Spleen (tissue), 11 donors: Measurements from ENCODE around the gene AKTIP. TPM values are rescaled to one million over a fixed set of nuclear protein-coding genes. Genes with fewer than 3 reads are reported as not detected.
A peak's percentile ranks its signal among the peaks of the same experiment; 100 is the strongest.

Experiments
- DNase-seq: peaks from one replicate; pipeline ENCODE4 v3.0.0-alpha.2; 2020
- H3K27ac ChIP-seq, 8 donors: fragments of 200-600 bp; sonication (generic) in 7 of 8; 1 replicate in 4 of 8; 2 replicates in 4 of 8; pipeline versions ENCODE4 v1.5.0 to v1.8.0; 2016 to 2021; ENCODE audit warnings: inconsistent platforms in 4 of 8, mild to moderate bottlenecking in 4 of 8, moderate library complexity in 1 of 8
- H3K27me3 ChIP-seq, 7 donors: fragments of 200-600 bp; sonication (generic) in 6 of 7; replicated peaks in 1 of 7; 1 replicate in 4 of 7; 2 replicates in 3 of 7; pipeline versions ENCODE4 v1.5.0 to v1.8.0; 2016 to 2021; ENCODE audit warnings: inconsistent platforms in 3 of 7, mild to moderate bottlenecking in 1 of 7
- H3K36me3 ChIP-seq, 6 donors: fragments of 200-600 bp; sonication (generic) in 5 of 6; 1 replicate in 4 of 6; 2 replicates in 2 of 6; pipeline versions ENCODE4 v1.5.0 to v1.8.0; 2016 to 2021; ENCODE audit warnings: inconsistent platforms in 2 of 6
- H3K4me1 ChIP-seq, 6 donors: fragments of 200-600 bp; sonication (generic) in 5 of 6; 1 replicate in 3 of 6; 2 replicates in 3 of 6; pipeline versions ENCODE4 v1.5.0 to v1.8.0; 2016 to 2021; ENCODE audit warnings: inconsistent platforms in 3 of 6
- H3K4me3 ChIP-seq, 8 donors: fragments of 200-600 bp; sonication (generic) in 7 of 8; 1 replicate in 4 of 8; 2 replicates in 4 of 8; pipeline versions ENCODE4 v1.5.0 to v1.8.0; 2016 to 2021; ENCODE audit warnings: inconsistent platforms in 4 of 8, mild to moderate bottlenecking in 4 of 8, moderate library complexity in 2 of 8
- H3K9me3 ChIP-seq, 8 donors: fragments of 200-600 bp; sonication (generic) in 7 of 8; 1 replicate in 4 of 8; 2 replicates in 4 of 8; pipeline versions ENCODE4 v1.5.0 to v1.8.0; 2016 to 2021; ENCODE audit warnings: inconsistent platforms in 4 of 8
- POLR2A ChIP-seq, 3 donors: fragments of 450-650 bp; IDR thresholded peaks; one replicate each; pipeline ENCODE4 v1.5.1; 2017; ENCODE audit warnings: antibody characterized with exemption in 3 of 3, mild to moderate bottlenecking in 1 of 3
- POLR2AphosphoS5 ChIP-seq, 3 donors: sonication (generic); formaldehyde crosslinking; IDR thresholded peaks; one replicate each; pipeline ENCODE4 v1.5.1; 2017; ENCODE audit warnings: antibody characterized with exemption in 3 of 3
- WGBS, 5 donors: extraction: QIAGEN DNeasy Blood & Tissue Kit in 3 of 5; methylation state at CpG; one replicate each; pipeline versions ENCODE4 v1.1.5 to v1.1.7; 2013 to 2018; 5-methylcytosine and 5-hydroxymethylcytosine counted together
- intact Hi-C: fragments of 100-400 bp; cut with DNase I; formaldehyde crosslinking; loops from one replicate; pipeline ENCODE4 v1.15.0; 2023; ENCODE audit warnings: low total_unique reads
- polyA plus RNA-seq, 3 donors: library from polyadenylated mRNA; stranded (reverse); fragments of 200-250 nt; gene quantifications; one replicate each; pipeline ENCODE4 v1.2.1, GENCODE V29; 2013
- total RNA-seq, 7 donors: library from RNA; depleted of rRNA in 3 of 7; stranded (reverse); fragments of >200 nt in 3 of 7; fragmentation: NEBNext Ultra II Directional in 4 of 7; extraction: Animal tissue kit (Norgen Biotek cat#: 25700) in 4 of 7; gene quantifications; one replicate each; pipeline versions ENCODE4 v1.1.0 to v1.2.1, GENCODE V29; 2016 to 2021
- TF ChIP-seq, protein P1 (sequence below), 11 experiments: fragments of 200-600 bp in 7 of 11; fragments of 450-650 bp in 4 of 11; sonication (generic) in 4 of 11; IDR thresholded peaks in 8 of 11; conservative IDR thresholded peaks in 3 of 11; 1 replicate in 7 of 11; 2 replicates in 4 of 11; pipeline versions ENCODE4 v1.4.0 to v1.8.0; 2016 to 2021; ENCODE audit warnings: antibody characterized with exemption in 11 of 11, inconsistent platforms in 4 of 11, mild to moderate bottlenecking in 1 of 11
- donor health status: healthy with polysubstance abuse.
- donor health status: DM: no; HTN: no; CAD: no; lungs with moderate emphysema.
- donor health status: DM: no; HTN: no; CAD: no.
- donor health status: Bipolar disorder and iron deficiency.
- donor health status: healthy.
- donor health status: DM: no; HTN: no; CAD: no.
- donor health status: DM: yes; HTN: yes; CAD: no.

Gene AKTIP
- total and polyA plus RNA-seq, 10 donors = 8.7 to 37.1 (median 24.6) TPM

DNA sequence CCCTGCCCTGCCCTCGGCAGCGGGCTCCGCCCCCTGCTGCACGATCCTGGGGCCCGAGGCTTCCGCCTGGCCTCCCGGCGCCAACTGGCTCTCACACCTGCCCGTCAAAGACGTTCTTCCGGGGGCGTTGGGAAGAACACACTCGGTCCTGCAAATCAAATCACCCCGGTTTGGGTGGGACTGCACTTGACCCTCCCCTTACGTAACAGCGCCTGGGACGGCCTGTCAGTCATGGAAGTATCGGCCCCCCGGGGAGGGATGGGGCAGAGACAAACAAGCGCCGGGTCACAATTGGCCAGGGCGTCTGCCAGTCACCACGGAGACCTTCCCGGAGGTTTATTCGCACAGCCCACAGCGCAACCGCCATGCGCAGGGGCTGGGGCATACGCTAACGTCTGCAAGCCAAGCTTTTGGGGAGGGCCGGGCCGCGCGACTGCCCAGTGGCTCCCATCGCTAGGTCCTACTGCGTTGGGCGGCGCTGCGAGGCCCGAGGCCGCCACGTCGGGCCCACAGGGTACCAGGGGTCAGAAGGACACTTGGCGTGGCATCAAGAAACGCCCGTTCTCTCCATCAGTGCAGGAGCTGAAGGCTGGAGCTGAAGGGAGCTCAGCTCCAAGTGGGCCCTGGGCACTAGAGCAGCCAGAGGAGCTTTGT lies 388 bp upstream of the AKTIP start:
- Histone ChIP-seq H3K27ac (peak overlapping the region; percentile 87 to 98 (median 96)), H3K27me3 (no peaks in the 10 kb centered on the region), H3K36me3 (peaks cover 0 to 18% (median 6%) of the 10 kb centered on the region in 6 donors), H3K4me1 (peaks cover 12 to 50% (median 32%) of the 10 kb centered on the region in 6 donors), H3K9me3 (no peaks in the 10 kb centered on the region), H3K4me3 (peak overlapping the region; percentile 69 to 100 (median 98))
- peak; percentile 22 to 96 (median 66) for TF ChIP-seq POLR2A (IDR thresholded peaks at IDR 0.05)
- TF ChIP-seq POLR2AphosphoS5 (IDR thresholded peaks at IDR 0.05) = peak; percentile 97 to 99 (median 98)
- TF ChIP-seq, protein P1, sequence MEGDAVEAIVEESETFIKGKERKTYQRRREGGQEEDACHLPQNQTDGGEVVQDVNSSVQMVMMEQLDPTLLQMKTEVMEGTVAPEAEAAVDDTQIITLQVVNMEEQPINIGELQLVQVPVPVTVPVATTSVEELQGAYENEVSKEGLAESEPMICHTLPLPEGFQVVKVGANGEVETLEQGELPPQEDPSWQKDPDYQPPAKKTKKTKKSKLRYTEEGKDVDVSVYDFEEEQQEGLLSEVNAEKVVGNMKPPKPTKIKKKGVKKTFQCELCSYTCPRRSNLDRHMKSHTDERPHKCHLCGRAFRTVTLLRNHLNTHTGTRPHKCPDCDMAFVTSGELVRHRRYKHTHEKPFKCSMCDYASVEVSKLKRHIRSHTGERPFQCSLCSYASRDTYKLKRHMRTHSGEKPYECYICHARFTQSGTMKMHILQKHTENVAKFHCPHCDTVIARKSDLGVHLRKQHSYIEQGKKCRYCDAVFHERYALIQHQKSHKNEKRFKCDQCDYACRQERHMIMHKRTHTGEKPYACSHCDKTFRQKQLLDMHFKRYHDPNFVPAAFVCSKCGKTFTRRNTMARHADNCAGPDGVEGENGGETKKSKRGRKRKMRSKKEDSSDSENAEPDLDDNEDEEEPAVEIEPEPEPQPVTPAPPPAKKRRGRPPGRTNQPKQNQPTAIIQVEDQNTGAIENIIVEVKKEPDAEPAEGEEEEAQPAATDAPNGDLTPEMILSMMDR (IDR thresholded peaks at IDR 0.05 in 8 of 11, conservative IDR thresholded peaks at IDR 0.05 in 3 of 11) = peak in 3 of 11 experiments; percentile 28 to 39 (median 33)
- intact Hi-C loops = loop anchor here (10.0 kb wide), 1 partner anchor 69 kb away; the partner anchor contains the start of gene RBL2
- peak; percentile 100 for DNase-seq
- WGBS, 5 donors = 0 to 1% (median 0%) methylated on average over 31 to 46 of the region's 46 CpGs; no CpG with 5 or more reads in 1 of the 5 donors

DNA sequence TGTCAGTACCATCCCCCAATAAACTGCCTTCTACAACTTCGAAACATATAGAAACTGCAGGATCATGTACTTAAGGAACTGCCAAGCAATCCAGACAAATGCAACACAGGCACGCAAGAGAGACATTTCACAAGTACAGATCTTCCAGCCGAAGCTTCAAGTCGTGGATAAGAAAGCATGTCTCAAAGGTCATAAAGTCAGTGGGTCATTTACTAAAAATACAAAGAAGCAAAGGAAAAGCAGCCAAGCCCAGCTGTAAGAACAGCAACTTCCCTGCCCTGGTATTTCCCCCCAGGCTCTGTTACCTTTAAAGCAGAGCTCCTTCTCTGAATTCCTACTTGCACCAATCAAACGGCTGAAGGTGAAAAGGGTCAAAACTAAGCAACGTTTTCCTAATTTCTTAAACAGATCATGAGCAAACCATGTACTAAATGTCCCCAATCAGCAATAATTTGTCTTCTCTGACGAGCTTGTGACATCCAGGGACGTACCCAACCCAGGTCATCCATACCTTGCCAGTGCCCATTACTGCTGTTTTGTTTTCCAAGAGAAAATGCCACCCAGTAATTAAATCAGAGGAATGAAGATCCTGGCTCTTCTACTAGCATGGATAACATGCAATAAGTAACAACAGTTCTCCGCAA lies 1.7 kb downstream of the AKTIP start:
- Histone ChIP-seq H3K27me3 (no peaks in the 10 kb centered on the region), H3K4me3 (peak overlapping the region in 5 of 8 donors; percentile 69 to 100 (median 99)), H3K4me1 (peaks cover 12 to 50% (median 32%) of the 10 kb centered on the region in 6 donors), H3K9me3 (no peaks in the 10 kb centered on the region), H3K27ac (peak overlapping the region in 4 of 8 donors; percentile 55 to 98 (median 96)), H3K36me3 (peaks cover 4 to 39% (median 25%) of the 10 kb centered on the region in 6 donors)
- no peak for DNase-seq
- 54 to 69% (median 63%) methylated on average over 9 of the region's 9 CpGs for WGBS, 5 donors
- TF ChIP-seq POLR2AphosphoS5 (IDR thresholded peaks at IDR 0.05) (no peak), POLR2A (IDR thresholded peaks at IDR 0.05) (no peak)
- TF ChIP-seq, protein P1 (IDR thresholded peaks at IDR 0.05 in 8 of 11, conservative IDR thresholded peaks at IDR 0.05 in 3 of 11) = no peak
- intact Hi-C loops = loop anchor here (10.0 kb wide), 1 partner anchor 67 kb away; the partner anchor contains the start of gene RBL2

GRCh38 chr16:53498984-53499383 lies 4.0 kb downstream of the AKTIP start:
- TF ChIP-seq, protein P1 (IDR thresholded peaks at IDR 0.05 in 8 of 11, conservative IDR thresholded peaks at IDR 0.05 in 3 of 11) = no peak
- TF ChIP-seq POLR2A (IDR thresholded peaks at IDR 0.05) = no peak
- no peak for TF ChIP-seq POLR2AphosphoS5 (IDR thresholded peaks at IDR 0.05)
- H3K27ac ChIP-seq = no peak overlapping the region
- no peaks in the 10 kb centered on the region for H3K9me3 ChIP-seq
- DNase-seq = no peak
- H3K4me1 ChIP-seq = peaks cover 12 to 36% (median 21%) of the 10 kb centered on the region in 6 donors
- no peaks in the 10 kb centered on the region for H3K27me3 ChIP-seq
- 77 to 98% (median 89%) methylated on average over 4 of the region's 4 CpGs for WGBS, 5 donors
- H3K4me3 ChIP-seq = no peak overlapping the region
- intact Hi-C loops = no loop called here
- peaks cover 9 to 62% (median 47%) of the 10 kb centered on the region in 6 donors for H3K36me3 ChIP-seq

- intact Hi-C loops = no loop called here
- Histone ChIP-seq H3K27me3 (no peaks in the 10 kb centered on the region), H3K4me3 (no peak overlapping the region), H3K9me3 (no peaks in the 10 kb centered on the region), H3K36me3 (peaks cover 9 to 99% (median 79%) of the 10 kb centered on the region in 6 donors), H3K27ac (no peak overlapping the region), H3K4me1 (peaks cover 0 to 9% (median 0%) of the 10 kb centered on the region in 6 donors)
- DNase-seq = no peak
- TF ChIP-seq POLR2AphosphoS5 (IDR thresholded peaks at IDR 0.05) (no peak), POLR2A (IDR thresholded peaks at IDR 0.05) (no peak)
- TF ChIP-seq, protein P1 (IDR thresholded peaks at IDR 0.05 in 8 of 11, conservative IDR thresholded peaks at IDR 0.05 in 3 of 11) = no peak
- WGBS, 5 donors = 90 to 96% (median 93%) methylated on average over 4 of the region's 4 CpGs
Observed at GRCh38 chr16:53495325-53495724, 7.7 kb downstream of the AKTIP start.
